ENCODE measurements around the gene RPS6KA1. TPM values are rescaled to one million over a fixed set of nuclear protein-coding genes. Genes with fewer than 3 reads are reported as not detected.

RPS6KA1 gene
- total RNA-seq (100 to 1,000 TPM; 109 to 173 (median 131) TPM), polyA plus RNA-seq (10 to 100 TPM; 45.8 to 57.5 (median 51.0) TPM)
- long read RNA-seq, donor 1, partial matches to known transcripts: 27 of 33 reads
- long read RNA-seq, donor 1, other reads (novel, unspliced or antisense): 0 of 33 reads
- long read RNA-seq, donor 2, partial matches to known transcripts: 0 of 8 reads
- long read RNA-seq, donor 2, other reads (novel, unspliced or antisense): 0 of 8 reads

DNA sequence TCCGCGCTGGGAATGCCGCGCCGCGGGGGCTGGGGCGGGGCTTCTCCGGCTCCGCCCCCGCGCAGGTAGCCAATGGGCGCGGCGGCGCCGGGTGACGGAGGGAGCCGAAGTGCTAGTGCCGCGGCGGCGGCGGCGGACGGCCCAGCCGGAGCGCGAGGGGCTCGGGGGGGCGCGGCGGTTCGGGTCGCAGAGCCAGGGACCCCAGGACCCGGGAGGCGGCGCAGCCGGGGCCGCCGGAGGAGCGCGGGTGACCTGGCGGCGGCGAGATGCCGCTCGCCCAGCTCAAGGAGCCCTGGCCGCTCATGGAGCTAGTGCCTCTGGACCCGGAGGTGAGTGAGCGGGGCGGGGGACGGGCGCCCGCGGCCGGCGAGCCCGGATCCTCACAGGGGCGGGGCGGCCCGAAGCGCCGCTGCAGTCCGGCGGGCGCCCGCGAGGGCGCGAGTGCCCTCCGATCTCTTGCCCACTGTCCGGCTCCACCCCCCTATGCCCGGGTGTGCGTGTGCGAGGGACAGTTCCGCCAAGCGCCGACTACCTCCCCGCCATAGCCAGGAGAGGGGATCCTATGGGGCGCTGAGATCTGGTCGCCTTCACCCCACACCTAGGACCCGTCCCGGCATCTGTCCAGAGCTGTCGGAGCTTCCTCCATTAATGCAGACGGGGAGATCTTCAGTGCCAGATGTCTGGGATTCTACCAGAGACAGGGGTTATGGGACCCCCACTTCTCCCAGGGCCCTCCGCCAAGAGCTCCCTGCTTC lies at the start of gene RPS6KA1:
RPS6KA1 (plus strand) TSS at position 107 of the 755 bp plus-strand sequence; CDS start at position 267, 160 bp downstream.
- Histone ChIP-seq H3K9me3 (no peaks in the 10 kb centered on the region), H3K36me3 (no peaks in the 10 kb centered on the region), H3K27ac (peak within 1 kb of the TSS; percentile 62 to 94 (median 78)), H3K4me1 (peaks cover 11 to 57% (median 42%) of the 10 kb centered on the region in 6 donors), H3K4me3 (peak within 1 kb of the TSS; percentile 47 to 84 (median 68)), H3K27me3 (replicated peaks in 1 of 7) (peaks cover 0 to 4% (median 0%) of the 10 kb centered on the region in 7 donors)
- DNase-seq: peak; percentile 93
- 0 to 6% (median 1%) methylated on average over 5 to 86 of the region's 86 CpGs for WGBS, 5 donors
- TF ChIP-seq, protein P1, sequence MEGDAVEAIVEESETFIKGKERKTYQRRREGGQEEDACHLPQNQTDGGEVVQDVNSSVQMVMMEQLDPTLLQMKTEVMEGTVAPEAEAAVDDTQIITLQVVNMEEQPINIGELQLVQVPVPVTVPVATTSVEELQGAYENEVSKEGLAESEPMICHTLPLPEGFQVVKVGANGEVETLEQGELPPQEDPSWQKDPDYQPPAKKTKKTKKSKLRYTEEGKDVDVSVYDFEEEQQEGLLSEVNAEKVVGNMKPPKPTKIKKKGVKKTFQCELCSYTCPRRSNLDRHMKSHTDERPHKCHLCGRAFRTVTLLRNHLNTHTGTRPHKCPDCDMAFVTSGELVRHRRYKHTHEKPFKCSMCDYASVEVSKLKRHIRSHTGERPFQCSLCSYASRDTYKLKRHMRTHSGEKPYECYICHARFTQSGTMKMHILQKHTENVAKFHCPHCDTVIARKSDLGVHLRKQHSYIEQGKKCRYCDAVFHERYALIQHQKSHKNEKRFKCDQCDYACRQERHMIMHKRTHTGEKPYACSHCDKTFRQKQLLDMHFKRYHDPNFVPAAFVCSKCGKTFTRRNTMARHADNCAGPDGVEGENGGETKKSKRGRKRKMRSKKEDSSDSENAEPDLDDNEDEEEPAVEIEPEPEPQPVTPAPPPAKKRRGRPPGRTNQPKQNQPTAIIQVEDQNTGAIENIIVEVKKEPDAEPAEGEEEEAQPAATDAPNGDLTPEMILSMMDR (IDR thresholded peaks at IDR 0.05 in 8 of 11, conservative IDR thresholded peaks at IDR 0.05 in 3 of 11): peak in 1 of 11 experiments; percentile 25
- TF ChIP-seq POLR2AphosphoS5 (IDR thresholded peaks at IDR 0.05) (peak; percentile 69 to 83 (median 73)), POLR2A (IDR thresholded peaks at IDR 0.05) (no peak)
- intact Hi-C loops (cut with DNase I; ENCODE audit: low total_unique reads): no loop called here

DNA sequence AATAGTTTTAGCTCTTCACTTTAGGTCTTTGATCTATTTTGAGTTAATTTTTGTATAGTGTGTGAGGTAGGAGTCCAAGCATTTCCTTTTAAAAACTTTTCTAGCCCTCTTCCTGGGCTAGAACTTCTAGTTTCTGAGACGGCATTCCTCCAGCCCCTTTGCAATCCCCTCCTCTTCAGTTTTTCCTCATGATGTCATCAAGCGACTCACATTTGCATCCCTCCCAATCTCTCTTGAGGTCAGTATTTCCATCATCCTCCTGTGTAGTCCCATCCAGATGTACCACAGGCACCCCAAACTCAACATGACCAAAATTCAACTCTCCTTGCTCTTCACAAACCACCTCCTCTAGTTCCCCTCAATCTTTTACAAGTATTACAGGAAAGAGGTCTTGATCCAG lies 46.6 kb upstream of the RPS6KA1 start:
- TF ChIP-seq, protein P1 (IDR thresholded peaks at IDR 0.05 in 8 of 11, conservative IDR thresholded peaks at IDR 0.05 in 3 of 11): no peak
- no peak for TF ChIP-seq POLR2A (IDR thresholded peaks at IDR 0.05)
- no peak for TF ChIP-seq POLR2AphosphoS5 (IDR thresholded peaks at IDR 0.05)
- intact Hi-C loops (cut with DNase I; ENCODE audit: low total_unique reads): no loop called here
- peaks cover 0 to 36% (median 11%) of the 10 kb centered on the region in 6 donors for H3K36me3 ChIP-seq
- H3K4me1 ChIP-seq: peaks cover 0 to 2% (median 0%) of the 10 kb centered on the region in 6 donors
- 75 to 90% (median 81%) methylated on average over 2 of the region's 2 CpGs for WGBS, 5 donors
- no peak overlapping the region for H3K27ac ChIP-seq
- H3K4me3 ChIP-seq: no peak overlapping the region
- no peaks in the 10 kb centered on the region for H3K27me3 ChIP-seq (replicated peaks in 1 of 7)
- no peak for DNase-seq
- no peaks in the 10 kb centered on the region for H3K9me3 ChIP-seq

DNA sequence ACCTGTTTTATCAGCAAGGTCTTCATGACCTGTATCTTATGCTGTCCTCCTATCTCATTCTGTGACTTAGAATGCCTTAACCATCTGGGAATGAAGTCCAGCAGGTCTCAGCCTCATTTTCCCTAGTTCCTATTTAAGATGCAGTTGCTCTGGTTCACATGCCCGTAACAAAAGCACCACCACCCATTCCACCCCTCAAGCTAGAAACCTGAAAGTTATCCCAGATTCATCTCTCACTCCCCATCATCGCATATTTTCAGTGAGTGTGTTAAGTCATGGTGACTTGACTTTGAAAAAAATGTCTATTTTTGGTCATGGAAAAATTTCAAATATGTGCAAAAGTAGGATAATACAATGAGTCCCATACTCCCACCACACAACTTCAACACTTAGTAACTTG lies 45.6 kb upstream of the RPS6KA1 start:
- intact Hi-C loops (cut with DNase I; ENCODE audit: low total_unique reads): no loop called here
- Histone ChIP-seq H3K9me3 (no peaks in the 10 kb centered on the region), H3K4me3 (no peak overlapping the region), H3K27me3 (replicated peaks in 1 of 7) (no peaks in the 10 kb centered on the region), H3K4me1 (no peaks in the 10 kb centered on the region), H3K36me3 (peaks cover 0 to 28% (median 8%) of the 10 kb centered on the region in 6 donors), H3K27ac (no peak overlapping the region)
- no peak for DNase-seq
- TF ChIP-seq POLR2AphosphoS5 (IDR thresholded peaks at IDR 0.05) (no peak), POLR2A (IDR thresholded peaks at IDR 0.05) (no peak)
- TF ChIP-seq, protein P1 (IDR thresholded peaks at IDR 0.05 in 8 of 11, conservative IDR thresholded peaks at IDR 0.05 in 3 of 11): no peak
- 68 to 92% (median 79%) methylated on average over 2 of the region's 2 CpGs for WGBS, 5 donors

DNA sequence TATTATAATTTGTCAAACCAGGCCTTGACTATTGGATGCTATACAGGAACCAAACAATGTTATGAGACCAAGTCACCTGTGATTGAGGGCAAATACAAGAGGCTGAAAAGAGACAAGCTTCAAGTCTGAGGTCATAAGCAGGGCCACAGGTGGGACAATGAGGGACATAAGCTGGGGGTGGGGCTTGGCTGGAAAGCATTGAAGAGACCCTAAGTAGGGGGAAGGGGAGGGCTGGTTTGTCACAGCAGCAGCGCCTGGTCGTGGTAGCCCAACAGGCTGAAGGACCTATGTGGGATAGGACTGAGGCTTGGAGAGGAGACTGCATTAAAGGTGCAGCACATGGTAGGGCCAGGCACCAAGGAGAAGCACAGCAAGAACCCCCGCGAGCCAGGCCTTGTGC lies 39.4 kb upstream of the RPS6KA1 start:
- H3K36me3 ChIP-seq: no peaks in the 10 kb centered on the region
- H3K4me3 ChIP-seq: no peak overlapping the region
- TF ChIP-seq, protein P1 (IDR thresholded peaks at IDR 0.05 in 8 of 11, conservative IDR thresholded peaks at IDR 0.05 in 3 of 11): no peak
- TF ChIP-seq POLR2AphosphoS5 (IDR thresholded peaks at IDR 0.05): no peak
- TF ChIP-seq POLR2A (IDR thresholded peaks at IDR 0.05): no peak
- intact Hi-C loops (cut with DNase I; ENCODE audit: low total_unique reads): loop anchor here (10.0 kb wide), 1 partner anchor 55 kb away; no protein-coding TSS in a partner anchor
- H3K27ac ChIP-seq: no peak overlapping the region
- WGBS, 5 donors: 85 to 96% (median 92%) methylated on average over 4 of the region's 4 CpGs
- no peaks in the 10 kb centered on the region for H3K27me3 ChIP-seq (replicated peaks in 1 of 7)
- no peaks in the 10 kb centered on the region for H3K9me3 ChIP-seq
- DNase-seq: no peak
- H3K4me1 ChIP-seq: no peaks in the 10 kb centered on the region
